Suppressor macrophage (primary cell): Measurements from ENCODE around the gene SEPTIN6.

Source experiments
- DNase-seq, 4 experiments: peaks; one replicate each; pipeline ENCODE4 v3.0.0-alpha.2; 2020 to 2022

The SEPTIN6 gene

GRCh38 chrX:119647552-119648420 is 45.2 kb downstream of the SEPTIN6 start:
- no peak for DNase-seq

- DNase-seq: no peak
These were observed 45.9 kb downstream of the SEPTIN6 start for GRCh38 chrX:119647089-119647488.

- DNase-seq: no peak
These were observed 46.5 kb downstream of the SEPTIN6 start for GRCh38 chrX:119646515-119646914.

GRCh38 chrX:119643696-119644095 is 49.3 kb downstream of the SEPTIN6 start:
- no peak for DNase-seq
